K562 (cell line): ENCODE measurements around the gene SLCO1B1. TPM values are rescaled to one million over a fixed set of nuclear protein-coding genes. Genes with fewer than 3 reads are reported as not detected.

ENCODE experiments used
- ATAC-seq: fragments of 200-7000 bp; cut with Tn5 transposase; 3 replicates; pipeline ENCODE4 v1.9.1; 2020; ENCODE audit warnings: moderate library complexity
- BruUV-seq: library from RNA; stranded (reverse); fragments of 400-500 nt; replicated peaks from 2 replicates; lab custom pipeline; 2021; lab: Mats Ljungman, UMichigan
- CTCF ChIA-PET: fragments of 300-600 bp; formaldehyde crosslinking; extraction: SDS; loops from one replicate; lab custom pipeline; 2021; ENCODE audit warnings: low intra/inter-chr PET ratio; lab: Yijun Ruan, JAX
- POLR2A ChIA-PET: fragments of 300-600, 350-650 bp; sonication (Branson Sonifier 250); formaldehyde crosslinking; extraction: SDS; loops from one replicate; lab custom pipeline; 2021; ENCODE audit warnings: antibody characterized with exemption, inconsistent platforms; lab: Yijun Ruan, JAX
- DNase-seq, 4 experiments: peaks; one replicate each; pipeline versions ENCODE4 v3.0.0 to v3.0.0-alpha.2; 2011 to 2018; ENCODE audit warnings: low spot score in 3 of 4, mixed read lengths in 3 of 4; ENCODE audit errors: extremely low read depth in 1 of 4
- FAIRE-seq: peaks from 2 replicates; lab custom pipeline; 2011; peaks lifted over from hg19 to GRCh38; lab: Jason Lieb, UNC
- H2AFZ ChIP-seq: 2 replicates; pipeline ENCODE4 v1.6.0; 2011; ENCODE audit warnings: low read depth, low read length, control low read depth, inconsistent platforms
- H3K27ac ChIP-seq: fragments of 200-600 bp; 3 replicates; pipeline ENCODE4 v1.8.0; 2011; ENCODE audit warnings: low read depth, mild to moderate bottlenecking, control low read depth, inconsistent platforms, low read length, moderate library complexity, mixed read lengths; ENCODE audit errors: extremely low read depth
- H3K27me3 ChIP-seq, 2 experiments: fragments of 300-600 bp in 1 of 2; 2 replicates in 1 of 2; 3 replicates in 1 of 2; pipeline versions ENCODE4 v1.6.0 to v1.8.0; 2011; ENCODE audit warnings: inconsistent platforms in 2 of 2, low read length in 2 of 2, mild to moderate bottlenecking in 1 of 2, mixed read lengths in 1 of 2, moderate library complexity in 1 of 2; ENCODE audit not compliant: control insufficient read depth in 2 of 2, insufficient read depth in 2 of 2
- H3K36me3 ChIP-seq: fragments of 300-600 bp; 3 replicates; pipeline ENCODE4 v1.8.0; 2011; ENCODE audit warnings: mild to moderate bottlenecking, low read length, inconsistent platforms; ENCODE audit not compliant: control insufficient read depth, insufficient read depth
- H3K4me1 ChIP-seq, 2 experiments: fragments of 200-600 bp in 1 of 2; replicated peaks in 1 of 2; 2 replicates in 1 of 2; 3 replicates in 1 of 2; pipeline versions ENCODE4 v1.5.1 to v1.8.0; 2011; ENCODE audit warnings: inconsistent platforms in 2 of 2, low read length in 2 of 2, mild to moderate bottlenecking in 1 of 2, mixed read lengths in 1 of 2, moderate library complexity in 1 of 2; ENCODE audit not compliant: control insufficient read depth in 2 of 2, insufficient read depth in 2 of 2
- H3K4me2 ChIP-seq: 2 replicates; pipeline ENCODE4 v1.6.1; 2011; ENCODE audit warnings: low read length, control low read depth, inconsistent platforms, mixed read lengths; ENCODE audit not compliant: insufficient read depth
- H3K4me3 ChIP-seq: fragments of 200-600 bp; sonication (generic), shearing (Covaris generic); 2 replicates; pipeline ENCODE4 v1.5.1; 2016; ENCODE audit warnings: control low read depth, inconsistent platforms
- H3K79me2 ChIP-seq: fragments of 200-600 bp; 3 replicates; pipeline ENCODE4 v1.8.0; 2011; ENCODE audit warnings: low read length, inconsistent platforms; ENCODE audit not compliant: control insufficient read depth, insufficient read depth
- H3K9ac ChIP-seq, 2 experiments: 2 replicates each; pipeline versions ENCODE4 v1.6.0 to v1.6.1; 2011; ENCODE audit warnings: low read depth in 2 of 2, low read length in 2 of 2, control low read depth in 1 of 2, inconsistent platforms in 1 of 2, mild to moderate bottlenecking in 1 of 2, mixed read lengths in 1 of 2; ENCODE audit not compliant: insufficient read depth in 1 of 2
- H3K9me1 ChIP-seq: one replicate; pipeline ENCODE4 v1.6.0; 2011; ENCODE audit warnings: inconsistent platforms, mild to moderate bottlenecking, low read length, moderate library complexity; ENCODE audit not compliant: control insufficient read depth, insufficient read depth
- H3K9me3 ChIP-seq: replicated peaks from 2 replicates; pipeline ENCODE4 v1.5.1; 2011; ENCODE audit warnings: low read depth, low read length, inconsistent platforms; ENCODE audit not compliant: control insufficient read depth, insufficient read depth
- H4K20me1 ChIP-seq: replicated peaks from 2 replicates; pipeline ENCODE4 v1.6.1; 2011; ENCODE audit warnings: low read length, inconsistent platforms, mixed read lengths; ENCODE audit not compliant: control insufficient read depth, insufficient read depth
- ARHGAP35 ChIP-seq: fragments of 450-650 bp; IDR thresholded peaks from 2 replicates; pipeline ENCODE4 v1.6.1; 2018; ENCODE audit not compliant: partially characterized antibody
- CAMTA2 ChIP-seq: fragments of 250-450 bp; sonication (Bioruptor Pico); conservative IDR thresholded peaks from 2 replicates; pipeline ENCODE4 v1.5.1; 2022
- CEBPG ChIP-seq, 3 experiments: fragments of 200-800 bp in 1 of 3; sonication (Bioruptor generic) in 1 of 3; sonication (generic) in 1 of 3; formaldehyde crosslinking in 1 of 3; IDR thresholded peaks in 2 of 3; conservative IDR thresholded peaks in 1 of 3; 2 replicates each; pipeline versions ENCODE4 v1.6.1 to v1.8.0; 2016 to 2022; ENCODE audit warnings: missing compliant biosample characterization in 2 of 3, missing genetic modification characterization in 2 of 3, mild to moderate bottlenecking in 1 of 3, missing genetic modification reagents in 1 of 3
- CHD1 ChIP-seq: fragments of 200-600 bp; sonication (generic); IDR thresholded peaks from one replicate; pipeline ENCODE4 v1.6.1; 2012; ENCODE audit warnings: mild to moderate bottlenecking, moderate library complexity, low read length, inconsistent platforms
- DACH1 ChIP-seq: fragments of 450-650 bp; IDR thresholded peaks from 2 replicates; pipeline ENCODE4 v1.6.1; 2018; ENCODE audit not compliant: partially characterized antibody
- FOS ChIP-seq: IDR thresholded peaks from 3 replicates; pipeline ENCODE4 v1.6.1; 2011; ENCODE audit not compliant: insufficient read length; ENCODE audit errors: extremely low read depth
- HDAC6 ChIP-seq: IDR thresholded peaks from 2 replicates; pipeline ENCODE4 v1.6.1; 2012; ENCODE audit warnings: low read depth, mild to moderate bottlenecking, control low read depth, inconsistent platforms, low read length, moderate library complexity
- HMG20B ChIP-seq: fragments of 250-450 bp; sonication (Bioruptor Pico); IDR thresholded peaks from 2 replicates; pipeline ENCODE4 v1.5.0; 2021; ENCODE audit warnings: mild to moderate bottlenecking
- POLR2H ChIP-seq: IDR thresholded peaks from 2 replicates; pipeline ENCODE4 v1.6.1; 2016; ENCODE audit warnings: missing genetic modification characterization, low read depth, mild to moderate bottlenecking, control low read depth, missing compliant biosample characterization, moderate library complexity
- SETDB1 ChIP-seq: IDR thresholded peaks from one replicate; pipeline ENCODE4 v1.6.1; 2012; ENCODE audit warnings: low read length, control low read depth, inconsistent platforms
- ZKSCAN1 ChIP-seq: fragments of 150-350 bp; IDR thresholded peaks from 2 replicates; pipeline ENCODE4 v1.6.1; 2016; ENCODE audit warnings: low read depth, low read length
- WGBS: fragments of 100-300 bp; shearing (Covaris generic); methylation state at CpG from one replicate; pipeline ENCODE4 v1.1.6; 2016; ENCODE audit warnings: low coverage, mixed read lengths; ENCODE audit not compliant: insufficient coverage; ENCODE audit errors: missing lambda C conversion rate; 5-methylcytosine and 5-hydroxymethylcytosine counted together
- in situ Hi-C: fragments of 300-500 bp; cut with MboI; formaldehyde crosslinking; loops from 4 replicates; pipeline ENCODE4 v1.15.0; 2018; ENCODE audit warnings: inconsistent platforms, mixed read lengths
- intact Hi-C: fragments of 100-400 bp; cut with micrococcal nuclease; formaldehyde crosslinking; loops from 2 replicates; pipeline ENCODE4 v1.14.2; 2022
- polyA plus RNA-seq, 8 experiments: library from polyadenylated mRNA; depleted of rRNA in 4 of 8; stranded (reverse) in 5 of 8; unstranded in 3 of 8; fragments of >200 nt; fragmentation: Nextera tagmentation in 2 of 8; fragmentation: Illumina TruSeq in 1 of 8; extraction: Ambion mirVana in 2 of 8; extraction: Trizol in 1 of 8; gene quantifications; 2 replicates each; pipeline versions ENCODE4 v1.2.1 to v1.2.3, GENCODE V29; 2011 to 2014; ENCODE audit warnings: inconsistent platforms in 1 of 8, missing spikeins in 1 of 8
- total RNA-seq, 7 experiments: library from RNA; depleted of rRNA in 6 of 7; stranded (reverse); fragments of >200 nt in 6 of 7; fragmentation: Illumina TruSeq in 2 of 7; extraction: Trizol in 2 of 7; gene quantifications; 2 replicates each; pipeline versions ENCODE4 v1.2.1 to v1.2.3, GENCODE V29; 2011 to 2021; ENCODE audit warnings: low replicate concordance in 1 of 7
- TF ChIP-seq, protein P1 (sequence below): fragments of 250-450 bp; sonication (Bioruptor Pico); IDR thresholded peaks from 2 replicates; pipeline ENCODE4 v1.6.1; 2021; ENCODE audit warnings: mild to moderate bottlenecking
- TF ChIP-seq, protein P2 (sequence below): sonication (generic); formaldehyde crosslinking; IDR thresholded peaks from 2 replicates; pipeline ENCODE4 v1.8.0; 2023; ENCODE audit warnings: missing genetic modification reagents, mild to moderate bottlenecking, borderline replicate concordance

Gene SLCO1B1
- total and polyA plus RNA-seq, 9 of the 15 experiments (the other 6 are each of a cell fraction or from before 2014, with no cell fraction given) = 0.04 TPM; not detected in 8

DNA sequence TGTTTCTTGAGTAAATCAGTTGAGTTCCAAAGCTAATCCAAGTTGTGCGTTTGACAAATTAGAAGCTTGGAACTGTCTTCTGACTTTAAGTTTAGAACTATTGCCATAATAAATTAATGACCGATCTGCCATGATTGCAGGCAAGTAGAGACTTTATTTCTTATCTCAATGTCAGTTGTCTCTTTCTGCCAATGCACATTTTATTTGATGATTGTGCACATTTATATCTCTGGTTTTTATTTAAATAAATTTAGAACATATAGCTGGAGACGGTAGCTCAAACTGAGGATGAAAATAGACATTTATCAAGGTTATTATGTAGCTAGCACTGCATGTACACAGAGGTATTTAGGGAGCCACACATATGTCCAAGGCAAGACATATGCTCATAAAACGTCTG, 34.1 kb downstream of the SLCO1B1 start:
- Histone ChIP-seq H3K4me2 (no peak overlapping the region), H3K4me3 (no peak overlapping the region), H2AFZ (no peak overlapping the region), H3K9me1 (no peaks in the 10 kb centered on the region), H3K36me3 (no peaks in the 10 kb centered on the region), H4K20me1 (no peaks in the 10 kb centered on the region), H3K9me3 (no peaks in the 10 kb centered on the region), H3K9ac (no peak overlapping the region), H3K27me3 (no peaks in the 10 kb centered on the region), H3K4me1 (no peaks in the 10 kb centered on the region), H3K79me2 (no peaks in the 10 kb centered on the region)
- in situ Hi-C loops (no loop called here), intact Hi-C loops (loop anchor here (5.0 kb wide), 1 partner anchor 518 kb away; no protein-coding TSS in a partner anchor)
- DNase-seq (no peak), ATAC-seq (no peak), FAIRE-seq (no peak)
- ChIA-PET POLR2A (no interaction called here), CTCF (no interaction called here)
- WGBS = 0% methylated on average over 4 of the region's 4 CpGs
- TF ChIP-seq FOS (no peak), CAMTA2 (CRISPR knock-in tag) (no peak), DACH1 (no peak), SETDB1 (no peak), HDAC6 (no peak), HMG20B (CRISPR knock-in tag) (no peak), CEBPG (CRISPR knock-in tag; IDR thresholded peaks at IDR 0.05) (no peak), CEBPG (tag; conservative IDR thresholded peaks at IDR 0.05 in 1 of 2, IDR thresholded peaks at IDR 0.05 in 1 of 2) (no peak), ZKSCAN1 (no peak), ARHGAP35 (no peak), CHD1 (no peak), POLR2H (tag) (no peak)
- TF ChIP-seq, protein P1, sequence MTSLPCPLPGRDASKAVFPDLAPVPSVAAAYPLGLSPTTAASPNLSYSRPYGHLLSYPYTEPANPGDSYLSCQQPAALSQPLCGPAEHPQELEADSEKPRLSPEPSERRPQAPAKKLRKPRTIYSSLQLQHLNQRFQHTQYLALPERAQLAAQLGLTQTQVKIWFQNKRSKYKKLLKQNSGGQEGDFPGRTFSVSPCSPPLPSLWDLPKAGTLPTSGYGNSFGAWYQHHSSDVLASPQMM (CRISPR knock-in tag) = no peak
- TF ChIP-seq, protein P2, sequence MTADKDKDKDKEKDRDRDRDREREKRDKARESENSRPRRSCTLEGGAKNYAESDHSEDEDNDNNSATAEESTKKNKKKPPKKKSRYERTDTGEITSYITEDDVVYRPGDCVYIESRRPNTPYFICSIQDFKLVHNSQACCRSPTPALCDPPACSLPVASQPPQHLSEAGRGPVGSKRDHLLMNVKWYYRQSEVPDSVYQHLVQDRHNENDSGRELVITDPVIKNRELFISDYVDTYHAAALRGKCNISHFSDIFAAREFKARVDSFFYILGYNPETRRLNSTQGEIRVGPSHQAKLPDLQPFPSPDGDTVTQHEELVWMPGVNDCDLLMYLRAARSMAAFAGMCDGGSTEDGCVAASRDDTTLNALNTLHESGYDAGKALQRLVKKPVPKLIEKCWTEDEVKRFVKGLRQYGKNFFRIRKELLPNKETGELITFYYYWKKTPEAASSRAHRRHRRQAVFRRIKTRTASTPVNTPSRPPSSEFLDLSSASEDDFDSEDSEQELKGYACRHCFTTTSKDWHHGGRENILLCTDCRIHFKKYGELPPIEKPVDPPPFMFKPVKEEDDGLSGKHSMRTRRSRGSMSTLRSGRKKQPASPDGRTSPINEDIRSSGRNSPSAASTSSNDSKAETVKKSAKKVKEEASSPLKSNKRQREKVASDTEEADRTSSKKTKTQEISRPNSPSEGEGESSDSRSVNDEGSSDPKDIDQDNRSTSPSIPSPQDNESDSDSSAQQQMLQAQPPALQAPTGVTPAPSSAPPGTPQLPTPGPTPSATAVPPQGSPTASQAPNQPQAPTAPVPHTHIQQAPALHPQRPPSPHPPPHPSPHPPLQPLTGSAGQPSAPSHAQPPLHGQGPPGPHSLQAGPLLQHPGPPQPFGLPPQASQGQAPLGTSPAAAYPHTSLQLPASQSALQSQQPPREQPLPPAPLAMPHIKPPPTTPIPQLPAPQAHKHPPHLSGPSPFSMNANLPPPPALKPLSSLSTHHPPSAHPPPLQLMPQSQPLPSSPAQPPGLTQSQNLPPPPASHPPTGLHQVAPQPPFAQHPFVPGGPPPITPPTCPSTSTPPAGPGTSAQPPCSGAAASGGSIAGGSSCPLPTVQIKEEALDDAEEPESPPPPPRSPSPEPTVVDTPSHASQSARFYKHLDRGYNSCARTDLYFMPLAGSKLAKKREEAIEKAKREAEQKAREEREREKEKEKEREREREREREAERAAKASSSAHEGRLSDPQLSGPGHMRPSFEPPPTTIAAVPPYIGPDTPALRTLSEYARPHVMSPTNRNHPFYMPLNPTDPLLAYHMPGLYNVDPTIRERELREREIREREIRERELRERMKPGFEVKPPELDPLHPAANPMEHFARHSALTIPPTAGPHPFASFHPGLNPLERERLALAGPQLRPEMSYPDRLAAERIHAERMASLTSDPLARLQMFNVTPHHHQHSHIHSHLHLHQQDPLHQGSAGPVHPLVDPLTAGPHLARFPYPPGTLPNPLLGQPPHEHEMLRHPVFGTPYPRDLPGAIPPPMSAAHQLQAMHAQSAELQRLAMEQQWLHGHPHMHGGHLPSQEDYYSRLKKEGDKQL = no peak
- TF ChIP-seq, all 486 proteins: peak for 0
- H3K27ac ChIP-seq = no peak overlapping the region
- BruUV-seq = no TSS peak
